ENCODE data around the gene NRCAM.

The NRCAM gene

GRCh38 chr7:108488768-108489538, 32.7 kb upstream of the NRCAM start:
- no peak for DNase-seq (ENCODE audit: low read depth)
- TF ChIP-seq, protein P1, sequence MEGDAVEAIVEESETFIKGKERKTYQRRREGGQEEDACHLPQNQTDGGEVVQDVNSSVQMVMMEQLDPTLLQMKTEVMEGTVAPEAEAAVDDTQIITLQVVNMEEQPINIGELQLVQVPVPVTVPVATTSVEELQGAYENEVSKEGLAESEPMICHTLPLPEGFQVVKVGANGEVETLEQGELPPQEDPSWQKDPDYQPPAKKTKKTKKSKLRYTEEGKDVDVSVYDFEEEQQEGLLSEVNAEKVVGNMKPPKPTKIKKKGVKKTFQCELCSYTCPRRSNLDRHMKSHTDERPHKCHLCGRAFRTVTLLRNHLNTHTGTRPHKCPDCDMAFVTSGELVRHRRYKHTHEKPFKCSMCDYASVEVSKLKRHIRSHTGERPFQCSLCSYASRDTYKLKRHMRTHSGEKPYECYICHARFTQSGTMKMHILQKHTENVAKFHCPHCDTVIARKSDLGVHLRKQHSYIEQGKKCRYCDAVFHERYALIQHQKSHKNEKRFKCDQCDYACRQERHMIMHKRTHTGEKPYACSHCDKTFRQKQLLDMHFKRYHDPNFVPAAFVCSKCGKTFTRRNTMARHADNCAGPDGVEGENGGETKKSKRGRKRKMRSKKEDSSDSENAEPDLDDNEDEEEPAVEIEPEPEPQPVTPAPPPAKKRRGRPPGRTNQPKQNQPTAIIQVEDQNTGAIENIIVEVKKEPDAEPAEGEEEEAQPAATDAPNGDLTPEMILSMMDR (conservative IDR thresholded peaks at IDR 0.05; ENCODE audit: low read length), result no peak
- H3K4me3 ChIP-seq (ENCODE audit: low read length), result no peak overlapping the region

DNA sequence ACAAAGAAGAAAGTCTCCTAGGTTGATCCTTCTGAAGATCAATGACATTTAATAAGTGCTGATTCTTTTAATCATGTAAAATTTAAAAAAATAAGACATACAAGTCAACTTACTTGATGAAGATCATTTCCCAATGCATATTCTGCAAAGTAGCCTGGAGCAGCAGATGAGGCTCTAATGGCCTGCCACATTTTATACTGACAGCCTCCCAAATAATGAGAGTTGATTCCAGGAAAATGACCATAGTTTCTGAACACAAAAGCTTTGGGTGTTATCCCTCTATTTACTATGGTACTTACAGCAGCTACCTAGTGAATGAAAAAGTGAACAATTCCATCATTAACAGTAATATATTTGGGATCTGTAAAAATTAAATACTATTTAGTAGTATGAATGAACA, 31.4 kb upstream of the NRCAM start:
- no peak overlapping the region for H3K4me3 ChIP-seq (ENCODE audit: low read length)
- no peak for DNase-seq (ENCODE audit: low read depth)
- TF ChIP-seq, protein P1 (conservative IDR thresholded peaks at IDR 0.05; ENCODE audit: low read length), result no peak

DNA sequence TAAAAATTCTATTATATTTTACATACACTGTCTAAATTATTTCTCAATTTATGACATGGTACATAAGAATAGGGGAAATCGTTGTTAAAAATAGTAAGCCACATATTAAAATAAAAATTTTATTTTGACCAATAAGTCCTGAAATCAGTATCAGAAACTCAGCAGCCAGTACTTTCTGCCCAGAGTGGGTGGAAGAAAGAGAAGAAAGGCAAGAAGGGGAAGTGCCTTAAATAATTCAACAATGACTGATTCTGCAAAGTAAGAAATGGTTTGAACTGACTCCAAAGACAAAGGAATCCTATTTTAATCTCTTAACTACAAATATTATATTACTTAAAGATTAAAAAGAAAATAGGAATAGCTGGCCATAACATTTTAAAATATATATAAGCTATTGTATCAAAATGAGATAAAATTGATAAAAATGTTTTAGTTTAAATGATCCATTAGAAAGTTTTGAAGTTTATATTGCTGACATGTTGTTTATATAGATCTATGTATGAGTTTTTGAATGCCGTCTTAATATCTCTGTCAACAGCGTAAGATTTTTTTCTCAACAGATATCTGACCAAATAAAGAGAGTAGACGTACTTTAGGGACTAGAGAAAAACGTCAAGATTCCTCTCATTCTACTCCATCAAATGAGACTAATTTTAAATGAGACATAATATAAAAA, 30.2 kb upstream of the NRCAM start:
- TF ChIP-seq, protein P1 (conservative IDR thresholded peaks at IDR 0.05; ENCODE audit: low read length), result no peak
- peak; percentile 36 for DNase-seq (ENCODE audit: low read depth)
- no peak overlapping the region for H3K4me3 ChIP-seq (ENCODE audit: low read length)

DNA sequence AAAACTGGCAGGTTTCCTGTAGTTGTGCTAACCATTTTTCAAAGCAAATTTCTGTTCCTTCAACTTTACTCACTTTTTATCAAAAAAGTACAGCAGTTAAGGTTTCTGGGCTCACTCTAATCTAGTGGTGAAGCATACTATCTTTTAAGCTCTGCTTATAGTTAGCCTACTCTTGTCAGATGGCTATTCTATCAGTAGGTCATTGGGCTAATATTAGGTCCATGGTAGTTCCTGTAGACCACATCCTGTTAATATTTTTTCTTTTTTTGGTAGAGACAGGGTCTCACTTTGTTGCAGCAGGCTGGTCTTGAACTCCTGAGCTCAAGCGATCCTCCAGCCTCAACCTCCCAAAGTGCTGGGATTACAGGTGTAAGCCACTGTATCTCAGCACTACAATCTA, 27.9 kb upstream of the NRCAM start:
- TF ChIP-seq, protein P1 (conservative IDR thresholded peaks at IDR 0.05; ENCODE audit: low read length), result no peak
- H3K4me3 ChIP-seq (ENCODE audit: low read length), result no peak overlapping the region
- no peak for DNase-seq (ENCODE audit: low read depth)

DNA sequence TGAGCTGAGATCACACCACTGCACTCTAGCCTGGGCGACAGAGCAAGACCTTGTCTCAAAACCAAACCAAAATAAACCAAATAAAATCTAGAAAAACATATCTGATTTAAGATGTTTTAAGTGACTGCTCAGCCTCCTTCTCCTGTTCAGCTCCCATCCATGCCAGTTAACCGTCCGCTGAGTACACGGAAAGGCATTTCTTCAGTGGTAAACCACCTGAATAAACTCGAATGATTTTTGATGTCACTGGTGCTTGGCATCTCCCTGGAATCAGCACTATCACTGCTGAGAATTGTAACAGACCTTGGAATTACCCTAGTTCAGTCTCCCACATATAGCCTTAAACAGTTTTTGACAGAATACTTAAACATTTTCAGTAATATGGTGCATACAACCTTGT, 24.1 kb upstream of the NRCAM start:
- TF ChIP-seq, protein P1 (conservative IDR thresholded peaks at IDR 0.05; ENCODE audit: low read length), result no peak
- no peak overlapping the region for H3K4me3 ChIP-seq (ENCODE audit: low read length)
- no peak for DNase-seq (ENCODE audit: low read depth)

GRCh38 chr7:108479751-108480150, 23.5 kb upstream of the NRCAM start:
- H3K4me3 ChIP-seq (ENCODE audit: low read length), result no peak overlapping the region
- no peak for DNase-seq (ENCODE audit: low read depth)
- TF ChIP-seq, protein P1 (conservative IDR thresholded peaks at IDR 0.05; ENCODE audit: low read length), result no peak

GRCh38 chr7:108479118-108479517, 22.9 kb upstream of the NRCAM start:
- no peak for DNase-seq (ENCODE audit: low read depth)
- TF ChIP-seq, protein P1 (conservative IDR thresholded peaks at IDR 0.05; ENCODE audit: low read length), result no peak
- no peak overlapping the region for H3K4me3 ChIP-seq (ENCODE audit: low read length)
